ENCODE results near the gene TMEM167B. TPM values are rescaled to one million over a fixed set of nuclear protein-coding genes. Genes with fewer than 3 reads are reported as not detected.

The TMEM167B gene
- polyA plus RNA-seq, 10 donors, result 32.5 to 46.5 (median 37.0) TPM

Other genes starting within 250 kb of the TMEM167B start
- 1 to 10 TPM in 9 of 10 donors, under 1 TPM in 1; 0.82 to 3.3 (median 1.7) TPM for gene AKNAD1, start 233.7 kb upstream of the TMEM167B start, polyA plus RNA-seq (ENCODE audit: insufficient read length in 10 of 10)
- 10 to 100 TPM; 31.3 to 49.4 (median 40.6) TPM for gene GPSM2, start 213.8 kb upstream of the TMEM167B start, polyA plus RNA-seq (ENCODE audit: insufficient read length in 10 of 10)
- 10 to 100 TPM; 34.0 to 48.8 (median 39.3) TPM for gene CLCC1, start 127.3 kb upstream of the TMEM167B start, polyA plus RNA-seq (ENCODE audit: insufficient read length in 10 of 10)
- gene WDR47, start 48.7 kb upstream of the TMEM167B start, polyA plus RNA-seq (ENCODE audit: insufficient read length in 10 of 10), result 10 to 100 TPM in 9 of 10 donors, 1 to 10 TPM in 1; 9.6 to 14.7 (median 12.4) TPM
- gene TAF13, start 14.8 kb upstream of the TMEM167B start, polyA plus RNA-seq (ENCODE audit: insufficient read length in 10 of 10), result 10 to 100 TPM; 41.3 to 53.9 (median 49.9) TPM
- gene ELAPOR1, start 23.4 kb downstream of the TMEM167B start, polyA plus RNA-seq (ENCODE audit: insufficient read length in 10 of 10), result 1 to 10 TPM in 1 of 10 donors, under 1 TPM in 9; 0.19 to 1.0 (median 0.35) TPM
- gene SARS1, start 123.2 kb downstream of the TMEM167B start, polyA plus RNA-seq (ENCODE audit: insufficient read length in 10 of 10), result 10 to 100 TPM; 79.7 to 94.0 (median 84.8) TPM
- 1 to 10 TPM; 2.5 to 7.9 (median 4.2) TPM for gene CELSR2, start 158.8 kb downstream of the TMEM167B start, polyA plus RNA-seq (ENCODE audit: insufficient read length in 10 of 10)
- gene PSRC1, start 192.4 kb downstream of the TMEM167B start, polyA plus RNA-seq (ENCODE audit: insufficient read length in 10 of 10), result 10 to 100 TPM; 10.0 to 21.2 (median 13.3) TPM
- gene MYBPHL, start 216.2 kb downstream of the TMEM167B start, polyA plus RNA-seq (ENCODE audit: insufficient read length in 10 of 10), result 1 to 10 TPM in 5 of 10 donors, under 1 TPM in 5; 0.40 to 1.9 (median 0.93) TPM

Measured in muscle of back (tissue), 10 donors.